Lower leg skin (tissue), 3 donors: ENCODE measurements around the gene PARP9.

Source experiments
- CTCF ChIP-seq, 3 donors: fragments of 450-650 bp; IDR thresholded peaks; one replicate each; pipeline ENCODE4 v1.5.1; 2016; ENCODE audit warnings: antibody characterized with exemption in 3 of 3, mild to moderate bottlenecking in 3 of 3, moderate library complexity in 2 of 3
- POLR2A ChIP-seq, 2 donors: fragments of 450-650 bp; IDR thresholded peaks; one replicate each; pipeline ENCODE4 v1.6.1; 2016 to 2017; ENCODE audit warnings: antibody characterized with exemption in 2 of 2, mild to moderate bottlenecking in 1 of 2, moderate library complexity in 1 of 2

GRCh38 chr3:122546151-122546550, 17.9 kb downstream of the PARP9 start:
- no peak for TF ChIP-seq CTCF (IDR thresholded peaks at IDR 0.05)
- no peak for TF ChIP-seq POLR2A (IDR thresholded peaks at IDR 0.05)
